HG03095 (cell line): ENCODE measurements around the gene METTL23.
"Not testable (repeated sequence)": the region's sequence is repeated elsewhere in the genome, so short reads cannot be mapped to it uniquely, and the experiment has no call there.

ENCODE experiments used
- ATAC-seq: cut with Tn5 transposase; IDR thresholded peaks from one replicate; pipeline ENCODE4 v1.9.1; 2021; ENCODE audit warnings: moderate library complexity; ENCODE audit not compliant: unreplicated experiment

Gene METTL23

DNA sequence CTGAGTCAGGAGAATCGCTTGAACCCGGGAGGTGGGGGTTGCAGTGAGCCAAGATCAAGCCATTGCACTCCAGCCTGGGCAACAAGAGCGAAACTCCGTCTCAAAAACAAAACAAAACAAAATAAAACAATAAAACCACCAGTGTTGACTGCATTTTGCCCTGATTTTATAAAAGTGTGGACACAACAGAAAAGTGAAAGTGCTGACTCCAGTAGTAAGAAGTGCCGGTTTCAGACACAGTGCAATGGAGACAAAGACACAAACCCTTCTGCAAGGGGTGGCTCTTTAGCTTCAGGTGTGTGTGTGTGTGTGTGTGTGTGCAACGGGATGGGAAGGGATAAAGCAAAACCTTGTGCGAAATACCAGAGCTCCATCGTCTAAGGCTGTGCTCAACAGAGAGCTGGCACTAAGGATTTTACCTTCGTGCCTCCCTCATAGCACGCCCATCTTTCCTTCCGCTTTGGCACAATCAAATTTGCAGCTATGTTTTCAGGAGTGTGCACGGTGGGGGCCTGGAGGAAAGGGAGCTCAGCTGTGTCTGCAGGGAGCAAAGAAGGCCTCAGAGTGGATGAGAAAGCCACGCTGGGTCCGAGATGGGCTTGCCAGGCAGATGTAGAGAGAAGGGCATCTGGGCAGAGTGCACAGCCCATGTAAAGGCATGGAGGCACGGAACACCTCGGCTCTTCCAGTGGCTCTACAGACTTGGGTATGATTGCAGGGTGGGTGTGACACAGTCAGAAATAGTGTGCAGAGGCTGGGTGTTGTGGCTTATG lies 31.4 kb upstream of the METTL23 start:
- no peak for ATAC-seq

DNA sequence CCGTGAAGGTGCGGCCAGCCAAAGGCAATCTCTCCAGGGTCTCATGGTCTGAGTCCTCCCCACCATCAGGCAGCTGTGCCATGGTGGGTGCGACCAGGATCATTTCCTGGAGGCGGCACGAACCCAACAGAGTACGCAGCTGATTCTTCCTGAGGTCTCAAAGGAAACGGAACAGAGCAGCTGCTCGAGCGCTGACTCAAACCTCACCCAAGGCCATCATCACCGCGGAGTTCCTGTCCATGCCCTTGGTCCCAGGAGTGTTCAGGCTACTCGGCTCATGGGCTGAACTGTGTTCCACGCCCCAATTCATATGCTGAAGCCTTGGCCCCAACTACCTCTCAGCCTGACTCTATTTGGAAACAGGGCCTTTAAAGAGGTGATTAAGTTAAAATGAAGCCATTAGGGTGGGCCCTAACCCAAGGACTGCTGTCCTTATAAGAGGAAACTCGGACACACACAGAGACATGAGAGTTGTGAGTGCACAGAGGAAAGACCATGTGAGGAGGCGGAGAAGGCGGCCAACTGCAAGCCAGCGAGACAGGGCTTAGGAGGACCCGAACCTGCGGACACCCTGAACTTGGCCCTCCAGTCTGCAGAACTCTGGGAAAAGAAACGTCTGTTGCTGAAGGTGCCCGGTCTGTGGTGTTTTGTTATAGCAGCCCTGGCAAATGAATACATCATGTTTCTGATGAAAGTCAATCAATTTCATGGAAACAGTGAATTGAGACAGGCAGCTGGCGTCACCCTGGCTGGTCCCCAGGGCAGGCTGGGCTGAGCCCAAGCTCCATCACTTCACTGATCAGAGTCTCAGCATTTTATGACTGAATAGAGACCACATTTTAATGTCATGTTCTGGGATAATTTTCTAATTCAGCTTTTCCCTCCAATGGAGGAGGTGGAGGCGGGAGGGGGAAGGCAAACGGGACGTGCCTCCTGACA lies 29.6 kb upstream of the METTL23 start:
- peak; percentile 72 for ATAC-seq

DNA sequence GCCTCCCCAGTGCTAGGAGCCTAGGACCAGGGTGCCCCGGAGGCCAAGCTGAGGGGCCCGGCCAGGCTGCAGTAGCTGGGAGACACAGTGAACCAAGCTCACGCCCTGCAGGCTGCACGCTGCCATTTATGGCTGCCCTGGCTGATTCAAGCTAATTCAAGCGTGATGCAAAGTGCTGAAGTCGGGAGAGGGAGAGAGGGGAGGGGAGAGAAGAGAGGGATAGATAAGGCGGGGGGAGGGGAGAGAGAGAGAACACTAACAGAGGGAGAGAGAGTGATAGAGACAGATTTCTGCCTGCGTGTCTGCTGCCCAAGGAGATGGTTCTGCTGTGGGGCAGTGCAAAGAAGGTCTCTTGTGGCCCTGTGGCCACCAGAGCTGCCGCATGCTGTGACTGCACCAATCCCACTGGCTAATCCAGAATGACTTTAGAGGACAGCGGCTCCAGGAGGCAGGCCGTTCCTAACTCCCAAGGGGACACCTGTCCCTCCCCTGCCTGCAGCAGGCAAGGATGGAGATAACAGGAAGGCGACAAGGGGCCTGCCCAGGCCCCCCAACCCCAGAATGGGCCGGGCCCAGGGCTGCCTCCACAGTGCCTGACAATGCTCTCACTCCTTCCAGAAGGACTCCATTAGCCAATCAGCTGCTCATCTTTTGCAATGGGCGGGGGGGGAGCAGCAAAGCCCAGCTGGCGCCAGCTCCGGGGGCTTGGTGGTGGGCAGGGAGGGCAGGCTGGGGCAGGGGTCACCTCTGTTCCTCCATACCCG lies 28.8 kb upstream of the METTL23 start:
- no peak for ATAC-seq

DNA sequence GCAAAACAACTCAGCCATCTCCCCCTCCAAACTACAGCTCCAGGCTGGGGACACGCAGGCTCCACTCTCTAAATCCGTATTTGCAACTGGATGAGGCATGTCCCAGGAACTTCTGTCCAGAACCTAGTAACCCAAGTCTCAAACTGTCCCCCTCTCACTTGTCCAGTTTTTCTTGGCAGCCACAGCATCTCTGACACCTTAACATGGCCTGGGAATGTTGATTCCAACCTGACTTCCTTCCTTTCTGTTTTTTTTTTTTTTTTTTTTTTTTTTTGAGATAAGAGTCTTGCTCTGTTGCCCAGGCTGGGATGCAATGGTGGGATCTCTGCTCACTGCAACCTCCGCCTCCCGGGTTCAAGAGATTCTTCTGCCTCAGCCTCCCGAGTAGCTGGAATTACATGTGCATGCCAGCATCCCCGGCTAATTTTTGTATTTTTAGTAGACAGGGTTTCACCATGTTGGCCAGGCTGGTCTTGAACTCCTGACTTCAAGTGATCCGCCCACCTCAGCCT lies 28.1 kb upstream of the METTL23 start:
- ATAC-seq = not testable (repeated sequence)

DNA sequence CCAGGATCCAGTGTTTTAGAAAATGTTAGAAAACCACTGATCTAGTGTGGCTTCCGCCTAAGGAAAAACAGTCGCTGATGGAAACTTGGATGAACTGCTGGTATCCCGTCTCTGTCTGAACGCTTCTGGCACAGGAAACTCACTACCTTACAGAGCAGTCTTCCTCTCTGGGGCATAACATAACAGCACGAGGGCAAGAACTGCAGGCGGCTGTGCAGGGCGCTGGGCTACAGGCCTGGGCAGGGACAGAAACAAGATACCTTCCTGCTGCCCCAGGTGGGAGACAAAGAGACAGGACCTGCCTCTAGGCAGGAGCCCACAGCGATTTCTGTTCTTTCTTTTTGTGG lies 26.4 kb upstream of the METTL23 start:
- ATAC-seq = no peak

DNA sequence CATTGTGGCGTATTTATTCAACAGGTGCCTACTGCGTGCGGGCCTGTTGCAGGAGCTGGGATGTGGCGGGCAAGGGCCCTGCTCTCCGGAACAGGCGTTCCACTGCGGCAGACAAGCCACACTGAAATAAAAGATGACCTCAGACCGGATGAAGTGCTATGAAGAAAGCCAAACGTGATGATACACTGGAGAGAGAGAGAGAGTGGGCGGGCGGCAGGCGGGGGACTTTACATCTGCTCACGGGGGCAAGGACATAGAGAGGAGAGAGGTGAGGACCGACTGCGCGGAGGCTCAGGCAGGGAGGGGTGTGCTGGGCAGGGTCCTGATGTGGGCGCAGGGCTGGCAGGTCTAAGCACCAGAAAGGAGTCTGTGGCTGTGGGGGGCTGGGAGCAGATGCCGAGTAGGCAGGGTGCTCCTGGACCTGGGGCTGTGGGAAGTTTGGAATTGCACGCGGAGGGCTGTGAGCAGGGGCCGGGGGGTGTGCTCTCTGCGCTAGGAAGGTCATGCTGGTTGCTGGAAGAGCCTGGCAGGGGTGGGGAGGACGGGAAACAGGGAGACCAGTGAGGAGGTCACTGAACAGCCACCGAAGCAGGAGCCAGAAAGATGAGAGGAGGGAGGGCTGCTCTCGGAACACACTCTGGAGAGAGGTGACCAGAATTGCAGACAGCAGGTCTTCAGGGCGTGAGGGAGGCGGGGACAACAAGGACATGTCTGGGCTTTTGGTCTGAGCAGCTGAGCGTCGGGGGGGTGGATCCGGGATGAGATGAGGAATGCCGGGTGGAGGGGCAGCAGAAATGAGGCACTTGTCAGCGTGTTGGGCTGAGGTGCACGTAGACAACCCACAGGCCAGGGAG lies 25.8 kb upstream of the METTL23 start:
- ATAC-seq = no peak

DNA sequence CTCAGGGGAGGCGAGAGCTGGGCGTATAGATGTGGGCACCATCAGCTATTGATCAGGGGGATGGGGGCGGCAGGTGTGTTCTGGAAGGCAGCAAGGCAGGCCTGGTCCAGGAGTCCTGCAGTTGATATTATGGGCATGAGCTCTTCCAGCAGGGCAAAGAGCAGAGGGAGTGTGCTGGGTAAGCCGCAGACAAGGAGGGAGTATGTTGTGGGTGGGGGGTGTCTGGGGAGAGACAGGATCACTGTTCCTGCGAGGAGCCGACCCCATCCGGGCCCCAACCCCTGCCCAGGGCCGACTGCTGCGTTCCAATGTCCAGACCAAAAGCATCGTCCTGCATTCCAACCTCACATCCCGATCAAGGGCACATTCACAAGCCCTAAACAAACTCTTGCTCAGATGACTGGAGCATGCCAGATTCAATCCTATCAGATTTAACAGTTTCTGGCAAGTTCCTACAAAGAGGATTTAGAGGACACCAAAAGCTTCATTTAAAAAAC lies 25.1 kb upstream of the METTL23 start:
- ATAC-seq = no peak

DNA sequence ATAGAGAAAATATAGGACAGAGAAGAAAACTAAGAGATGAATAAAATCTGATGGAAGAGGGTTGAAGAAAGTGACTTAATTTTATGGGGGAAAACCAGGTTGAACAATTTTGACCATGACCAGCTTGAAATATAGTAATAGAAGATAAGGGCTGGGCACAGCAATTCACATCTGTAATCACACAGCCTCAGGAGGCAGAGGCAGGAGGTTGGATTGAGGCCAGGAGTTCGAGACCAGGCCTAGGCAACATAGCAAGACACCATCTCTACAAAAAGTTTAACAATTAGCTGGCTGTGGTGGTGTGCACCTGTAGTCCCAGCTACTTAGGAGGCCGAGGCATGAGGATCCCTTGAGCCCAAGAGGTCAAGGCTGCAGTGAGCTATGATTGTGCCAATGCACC lies 24.6 kb upstream of the METTL23 start:
- ATAC-seq = no peak

DNA sequence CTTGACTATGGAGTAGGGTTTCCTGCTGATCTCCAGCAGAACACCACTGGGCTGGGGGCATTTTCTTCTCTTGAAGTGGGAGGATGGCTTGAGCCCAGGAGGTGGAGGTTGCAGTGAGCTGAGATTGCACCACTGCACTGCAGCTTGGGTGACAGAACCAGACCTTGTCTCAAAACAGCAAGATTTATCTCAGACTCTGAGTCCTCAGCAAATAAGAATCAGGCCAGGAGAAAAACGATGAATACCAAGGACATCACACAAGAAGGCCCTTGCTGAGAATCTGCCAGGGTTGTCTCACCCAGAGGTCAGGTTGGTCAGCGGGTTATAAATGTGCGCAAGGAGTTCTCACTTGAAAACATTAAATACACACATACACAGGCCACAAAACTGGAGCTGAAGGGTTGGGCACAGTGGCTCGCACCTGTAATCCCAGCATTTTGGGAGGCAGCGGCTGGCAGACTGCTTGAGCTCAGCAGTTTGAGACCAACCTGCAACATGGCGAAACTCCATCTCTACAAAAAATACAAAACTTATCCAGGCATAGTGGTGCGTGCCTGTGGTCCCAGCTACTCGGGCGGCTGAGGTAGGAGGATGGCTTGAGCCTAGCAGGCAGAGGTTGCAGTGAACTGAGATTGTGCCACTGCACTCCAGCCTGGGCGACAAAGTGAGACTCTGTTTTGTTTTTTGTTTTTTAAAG lies 23.6 kb upstream of the METTL23 start:
- no peak for ATAC-seq

DNA sequence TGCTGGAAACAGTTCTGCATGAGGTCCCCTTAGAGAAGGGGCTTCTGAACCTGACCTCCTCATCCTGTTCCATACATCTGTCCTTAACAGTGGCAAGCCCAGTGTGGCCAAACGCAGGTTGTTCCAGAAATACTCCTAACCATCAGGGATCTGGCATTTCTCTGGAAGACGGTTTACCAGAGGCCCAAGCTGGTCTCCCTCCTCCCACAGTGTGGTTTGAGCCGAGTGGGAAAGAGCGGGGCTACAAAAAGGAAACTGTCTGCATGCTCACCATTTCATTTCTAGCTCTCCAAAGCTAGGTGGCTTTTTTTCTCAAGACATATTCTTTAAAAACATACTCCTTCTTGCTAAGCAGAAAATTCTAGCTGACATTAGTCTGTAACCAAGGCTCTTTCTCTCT lies 21.8 kb upstream of the METTL23 start:
- ATAC-seq = no peak

DNA sequence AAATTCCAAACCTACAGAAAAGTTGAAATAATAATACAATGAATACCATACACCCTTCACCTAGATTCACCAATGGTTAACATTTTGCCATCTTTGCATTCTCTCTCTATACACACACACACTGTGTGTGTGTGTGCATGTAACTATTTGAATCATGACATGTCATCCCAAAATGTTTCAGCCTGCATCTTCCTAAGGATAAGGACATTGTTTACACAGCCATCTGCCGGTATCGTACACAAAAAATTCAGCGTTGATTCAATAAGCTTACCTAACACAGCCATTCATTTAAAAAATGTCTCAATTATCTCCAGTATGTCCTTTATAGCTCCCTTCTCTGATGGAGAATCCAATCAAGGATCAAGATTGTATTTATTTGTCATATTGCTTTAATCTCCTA lies 19.8 kb upstream of the METTL23 start:
- no peak for ATAC-seq

DNA sequence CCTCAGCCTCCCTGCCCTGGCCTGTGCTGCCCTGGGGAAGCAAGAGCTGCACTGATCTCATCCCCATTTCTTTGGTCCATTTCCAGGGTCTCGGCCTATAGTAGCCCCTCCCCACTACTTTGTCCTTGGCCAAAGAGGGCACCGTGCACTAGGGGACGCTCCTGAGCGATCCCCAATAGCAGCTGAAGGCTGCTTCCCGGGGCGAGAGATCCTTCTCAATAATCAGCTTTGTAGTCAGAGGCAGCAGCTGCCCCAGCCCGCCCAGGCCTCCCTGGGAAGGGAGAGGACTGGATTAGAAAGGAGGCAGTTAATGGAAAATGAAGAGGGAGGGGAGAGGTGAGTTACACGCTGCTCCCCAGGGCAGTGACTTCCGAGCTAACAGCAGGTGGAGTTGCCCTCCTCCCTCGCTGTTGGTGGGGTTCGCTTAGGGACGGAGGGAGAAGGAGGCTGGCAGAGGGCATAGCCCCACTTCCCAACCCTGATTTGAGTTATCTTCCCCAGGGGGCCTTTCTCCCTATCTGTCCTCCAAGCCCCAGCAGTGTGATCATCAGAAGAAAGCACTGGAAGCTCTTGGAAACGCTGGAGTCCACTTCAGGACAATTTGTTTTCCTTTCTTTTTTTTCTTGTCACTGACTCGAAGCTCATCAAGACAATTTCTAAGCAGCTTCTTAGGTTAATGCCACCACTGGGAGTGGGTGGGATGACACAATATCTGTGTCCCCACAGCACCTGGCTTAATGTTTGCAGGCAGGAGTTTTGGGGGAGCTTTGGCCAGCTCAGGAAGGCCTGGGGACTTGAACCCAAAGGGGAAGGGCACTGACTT lies 18.4 kb upstream of the METTL23 start:
- ATAC-seq = no peak

DNA sequence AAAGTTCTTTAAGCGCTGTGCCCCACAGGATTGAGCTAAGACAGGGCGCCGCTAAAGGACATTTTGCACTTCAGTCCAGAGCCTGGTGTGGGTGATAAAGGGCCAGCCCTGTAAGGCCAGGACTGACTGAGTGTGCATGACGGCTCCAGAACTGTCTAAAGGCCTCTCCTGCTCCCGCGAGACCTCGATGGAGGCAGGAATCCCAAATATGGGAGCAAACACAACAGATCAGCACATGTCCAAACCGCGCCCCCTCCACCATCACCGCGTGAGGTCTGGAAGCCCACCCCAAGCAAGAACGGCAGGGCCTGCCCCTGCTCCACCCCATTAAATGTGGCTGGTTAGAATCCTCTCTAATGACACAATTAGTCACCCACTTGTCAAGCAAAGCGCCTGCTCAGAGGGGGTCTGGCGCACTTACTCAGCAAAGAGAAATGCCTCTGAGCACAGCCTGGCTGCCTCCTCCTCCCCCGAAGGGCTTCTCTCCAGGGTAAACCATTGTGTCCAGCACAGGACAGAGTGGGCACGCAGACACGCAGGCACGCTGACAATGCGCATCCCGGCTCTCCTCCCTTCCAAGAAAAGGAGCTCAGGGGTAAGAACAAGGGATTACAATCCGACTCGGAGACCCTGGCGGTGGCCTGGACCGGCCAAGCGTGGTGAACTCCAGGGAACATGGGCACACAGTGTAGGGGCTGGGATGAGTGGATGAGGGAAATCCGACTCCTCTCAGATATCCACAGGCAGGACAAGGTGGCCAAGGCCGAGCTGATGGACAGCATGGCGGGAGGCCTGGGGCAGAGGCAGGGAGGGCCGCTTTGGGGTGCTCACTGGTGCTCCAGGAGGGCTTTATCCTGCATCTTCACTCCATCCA lies 17.3 kb upstream of the METTL23 start:
- ATAC-seq = no peak

DNA sequence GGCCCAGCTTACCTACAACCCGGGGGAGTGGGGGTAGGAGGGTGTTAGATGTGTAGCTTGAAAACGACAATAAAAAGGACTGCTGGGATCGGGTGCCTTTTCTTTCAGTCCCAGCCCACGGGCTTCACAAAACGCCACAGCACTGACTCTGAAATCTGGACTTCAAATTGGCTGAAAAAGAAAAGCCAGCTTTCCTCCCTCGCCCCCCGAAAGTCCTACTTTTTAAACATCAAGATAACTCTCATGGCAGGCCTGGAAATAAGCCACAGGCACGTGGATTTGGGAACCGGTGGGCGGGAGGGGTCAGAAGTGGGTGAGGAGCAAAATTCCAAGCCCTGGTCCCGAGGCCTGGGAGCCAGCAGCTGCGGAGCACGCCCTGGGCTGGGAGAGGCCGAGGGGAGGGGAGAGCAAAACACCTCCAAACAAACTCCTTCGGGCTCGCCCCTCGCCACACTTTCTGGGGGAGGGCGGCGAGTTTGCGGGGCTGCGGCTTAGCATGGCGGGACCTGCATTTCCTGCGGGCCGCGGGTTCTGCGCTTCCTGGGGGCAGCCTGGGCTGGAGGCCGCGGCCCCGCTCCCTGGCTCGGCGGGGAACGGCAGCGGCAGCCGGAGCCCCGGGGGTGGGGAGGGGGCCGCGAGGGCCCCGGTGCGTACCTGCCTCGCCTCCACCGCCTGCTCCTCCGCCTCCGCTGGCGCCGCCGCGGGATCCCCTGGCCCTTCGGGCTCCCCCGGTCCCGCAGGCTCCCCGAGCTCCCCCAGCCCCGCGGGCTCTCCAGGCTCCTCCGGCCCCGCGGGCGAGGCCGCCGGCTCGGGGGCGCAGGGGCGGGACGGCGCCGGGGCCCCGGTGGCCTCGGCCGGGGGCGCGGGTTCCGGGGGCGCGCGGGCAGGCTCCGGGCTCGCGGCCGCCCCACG lies 16.4 kb upstream of the METTL23 start:
- not testable (repeated sequence) for ATAC-seq

DNA sequence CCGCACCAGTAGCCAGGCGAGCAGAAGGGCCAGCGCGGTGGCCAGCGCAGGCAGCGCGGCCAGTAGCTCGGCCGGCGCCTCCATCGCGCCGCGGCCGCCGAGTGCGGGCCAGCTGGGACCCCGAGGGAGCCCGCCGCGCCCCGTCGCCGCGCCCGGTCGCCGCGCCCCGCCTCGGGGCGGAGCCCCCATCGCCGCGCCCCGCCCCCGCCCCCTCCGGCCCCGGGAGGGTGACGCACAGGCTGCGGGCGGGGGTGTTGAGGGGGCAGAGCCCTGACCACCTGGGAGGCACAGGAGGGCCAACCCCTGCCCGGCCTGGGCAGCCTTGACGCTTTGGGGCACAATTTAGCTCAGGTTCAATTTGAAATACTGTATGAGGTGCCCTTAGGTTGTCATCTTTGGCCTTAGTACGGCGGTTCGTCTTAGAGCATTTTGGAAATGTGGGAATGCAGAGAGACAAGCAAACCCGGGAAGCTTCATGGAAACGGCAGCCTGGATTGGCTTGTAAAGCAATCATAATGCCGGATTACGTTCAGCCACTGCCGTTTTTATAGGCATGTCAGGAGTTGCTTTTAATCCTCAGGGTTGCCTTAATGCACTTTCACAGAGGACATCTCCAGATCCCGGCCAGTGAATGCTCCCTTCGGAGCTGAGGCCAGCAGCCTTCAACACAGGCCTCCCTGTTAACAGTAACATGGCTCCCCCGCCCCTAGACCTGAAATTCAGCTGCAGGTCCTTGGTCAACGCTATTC lies 15.6 kb upstream of the METTL23 start, which contains the start of gene MXRA7:
Gene MXRA7 (minus strand): TSS at position 103 of the 749 bp plus-strand sequence. CDS start 19 bp downstream, at position 84.
- no peak for ATAC-seq

DNA sequence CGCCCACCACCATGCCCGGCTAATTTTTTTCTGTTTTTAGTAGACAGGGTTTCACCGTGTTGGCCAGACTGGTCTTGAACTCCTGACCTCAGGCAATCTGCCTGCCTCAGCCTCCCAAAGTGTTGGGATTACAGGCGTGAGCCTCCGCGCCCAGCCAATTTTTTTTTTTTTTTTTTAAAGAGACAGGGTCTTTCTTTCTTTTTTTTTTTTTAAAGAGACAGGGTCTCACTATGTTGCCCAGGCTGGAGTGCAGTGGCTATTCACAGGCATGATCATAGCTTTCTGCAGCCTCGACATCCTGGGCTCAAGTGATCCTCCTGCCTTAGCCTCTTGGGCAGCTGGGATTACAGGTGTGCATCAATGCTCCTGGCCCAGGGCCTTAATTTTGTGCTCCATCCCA lies 14.3 kb upstream of the METTL23 start:
- not testable (repeated sequence) for ATAC-seq
